Activated CD4-positive, alpha-beta T cell treated with anti-CD3 and anti-CD28 coated beads for 48 hours (primary cell): Measurements from ENCODE around the gene ATP1A4.
"Not testable (repeated sequence)": the region's sequence is repeated elsewhere in the genome, so short reads cannot be mapped to it uniquely, and the experiment has no call there.

Source experiments
- DNase-seq: peaks from one replicate; pipeline ENCODE4 v3.0.0-alpha.2; 2020

Gene ATP1A4

GRCh38 chr1:160151303-160151702, at the start of gene ATP1A4:
Gene ATP1A4 (plus strand): TSS chr1:160151603. CDS start chr1:160152041, 438 bp downstream.
- DNase-seq = no peak

DNA sequence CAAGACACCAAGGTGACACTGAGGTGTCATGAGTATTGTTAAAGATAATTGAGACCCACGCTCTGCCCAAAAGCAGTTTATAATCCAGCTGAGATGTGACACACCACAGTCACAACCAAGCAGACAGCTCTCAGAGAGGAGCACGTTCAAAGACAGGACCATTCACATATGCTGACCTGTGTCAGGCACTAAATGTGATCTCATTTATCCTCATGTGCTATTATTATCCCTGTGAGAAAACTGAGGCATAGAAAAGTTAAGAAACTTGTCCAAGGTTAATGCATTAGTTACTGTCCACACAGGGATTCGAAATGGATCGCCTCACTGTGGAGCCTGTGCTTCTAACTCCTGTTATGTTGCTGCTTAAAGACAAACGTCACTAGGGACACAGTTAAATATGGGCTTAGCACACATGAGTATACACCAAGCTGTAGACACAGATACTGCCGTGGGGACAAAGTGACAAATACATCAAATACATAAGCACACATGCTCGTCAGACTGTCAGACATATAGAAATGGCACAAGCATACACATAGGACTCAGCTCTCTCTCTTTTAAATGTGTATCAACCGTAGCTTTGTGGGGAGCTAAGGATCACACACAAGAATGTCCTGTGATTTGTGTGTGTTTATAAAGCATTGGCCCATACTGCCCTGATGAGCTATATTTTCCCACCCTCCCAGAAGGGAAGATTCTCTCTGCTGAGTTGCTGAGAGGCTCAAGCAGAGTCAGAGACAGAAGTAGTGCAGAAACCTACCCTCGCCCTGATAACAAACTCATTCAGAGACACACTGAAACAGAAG, 49.5 kb upstream of the ATP1A4 start:
- no peak for DNase-seq

- DNase-seq = no peak
Observed at GRCh38 chr1:160103658-160104408, 47.6 kb upstream of the ATP1A4 start.

DNA sequence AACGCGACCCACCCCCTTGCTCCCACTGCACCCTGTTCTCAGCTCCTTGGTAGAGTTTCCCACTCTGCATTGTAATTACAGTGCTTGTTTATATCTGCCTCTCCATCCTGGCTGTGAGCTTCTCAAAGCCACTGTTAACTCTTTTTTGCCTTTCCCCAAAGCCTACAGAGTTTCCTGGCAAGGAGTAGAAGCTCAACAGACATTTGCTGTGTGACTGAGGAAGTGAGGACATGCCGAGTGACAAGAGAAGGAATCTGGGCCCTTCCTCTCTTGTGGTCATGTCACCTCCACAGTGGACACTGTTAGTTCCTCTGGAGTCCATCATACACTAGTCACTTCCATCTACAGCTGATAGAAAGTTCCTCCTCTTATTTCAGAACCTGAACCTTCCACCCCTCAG, 46.9 kb upstream of the ATP1A4 start:
- DNase-seq = no peak

DNA sequence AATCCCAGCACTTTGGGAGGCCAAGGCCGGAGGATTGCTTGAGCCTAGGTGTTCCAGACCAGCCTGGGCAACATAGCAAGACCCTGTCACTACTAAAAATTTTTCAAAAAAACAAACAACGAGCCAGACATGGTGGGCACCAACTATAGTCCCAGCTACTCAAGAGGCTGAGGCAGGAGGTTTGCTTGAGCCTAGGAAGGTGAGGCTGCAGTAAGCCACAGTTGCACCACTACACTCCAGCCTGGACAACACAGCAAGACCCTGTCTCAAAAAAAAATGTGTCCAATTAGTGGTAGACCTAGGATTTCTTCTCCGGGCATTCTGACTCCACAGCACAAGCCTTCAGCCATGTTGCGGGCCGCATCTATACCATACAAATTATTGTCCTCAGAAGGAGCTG, 46.2 kb upstream of the ATP1A4 start:
- no peak for DNase-seq

- no peak for DNase-seq
Observed at GRCh38 chr1:160107512-160107911, 43.9 kb upstream of the ATP1A4 start.

- DNase-seq = peak; percentile 60
Observed at GRCh38 chr1:160108888-160109662, 42.3 kb upstream of the ATP1A4 start.

GRCh38 chr1:160109686-160110085, 41.7 kb upstream of the ATP1A4 start:
- DNase-seq = no peak

- not testable (repeated sequence) for DNase-seq
Observed at GRCh38 chr1:160111462-160111861, 39.9 kb upstream of the ATP1A4 start.

DNA sequence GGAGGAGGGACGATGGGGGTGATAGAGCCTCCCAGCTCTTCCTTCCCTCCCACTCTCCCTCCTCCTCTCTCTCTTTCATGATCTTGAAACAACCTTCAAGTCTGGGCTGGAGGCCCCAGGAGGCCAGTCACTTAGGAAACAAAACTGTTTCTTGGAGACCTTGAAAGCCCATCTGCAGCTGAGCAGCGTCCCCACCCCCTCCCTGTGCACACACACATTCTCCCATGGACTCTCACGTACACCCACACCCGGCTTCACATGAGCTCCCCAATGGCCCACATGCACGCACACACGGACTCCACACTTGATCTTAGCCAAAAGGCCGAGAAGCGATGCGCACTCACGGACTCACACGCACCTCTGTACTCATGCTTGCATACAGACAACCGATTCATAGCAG, 39.0 kb upstream of the ATP1A4 start:
- no peak for DNase-seq

DNA sequence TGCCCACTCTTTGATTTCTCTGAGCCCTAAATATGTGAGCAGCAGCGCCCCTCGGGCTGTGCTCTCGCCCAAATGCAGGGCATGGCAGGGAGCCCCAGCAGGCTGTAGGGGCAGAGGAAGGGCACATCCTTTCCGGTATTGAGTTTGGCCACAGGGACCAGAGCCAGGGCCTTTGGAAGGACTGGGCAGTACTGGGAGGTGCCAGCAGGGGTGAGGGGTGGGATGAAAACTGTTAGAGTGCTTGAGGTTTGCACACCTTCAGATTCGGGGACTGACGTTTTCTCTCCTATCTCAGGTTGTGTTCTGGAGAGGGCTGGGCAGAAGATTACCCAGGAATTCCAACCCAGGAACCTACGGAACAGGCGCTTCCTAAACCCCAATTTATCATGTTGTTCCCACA, 38.0 kb upstream of the ATP1A4 start:
- no peak for DNase-seq

DNA sequence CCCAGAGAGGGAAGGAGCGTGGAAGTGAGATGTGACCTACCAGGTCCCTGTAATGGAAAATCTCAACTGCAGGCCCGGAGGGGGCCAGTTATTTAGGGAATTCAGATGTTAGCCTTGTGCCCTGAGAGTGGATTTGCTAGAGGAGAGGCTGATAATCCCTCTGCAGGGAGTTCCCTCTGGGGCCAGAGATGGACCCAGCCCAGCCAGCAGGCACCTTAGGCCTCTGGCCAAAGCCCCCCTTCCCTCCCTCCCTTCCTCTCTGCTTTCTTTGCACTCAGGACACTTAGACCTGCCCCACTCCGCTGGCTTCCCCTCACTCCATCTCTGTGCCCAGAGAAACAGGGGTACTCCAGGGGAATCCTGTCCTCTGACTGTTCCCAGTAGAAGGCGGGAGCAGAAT, 37.3 kb upstream of the ATP1A4 start:
- DNase-seq = no peak

GRCh38 chr1:160115545-160116282, 35.7 kb upstream of the ATP1A4 start, which contains the start of gene ATP1A2:
Gene ATP1A2 (plus strand): TSS chr1:160115759. CDS start chr1:160115862, 103 bp downstream.
- no peak for DNase-seq

GRCh38 chr1:160116283-160117147, 34.9 kb upstream of the ATP1A4 start:
- no peak for DNase-seq

GRCh38 chr1:160117300-160117699, 34.1 kb upstream of the ATP1A4 start:
- DNase-seq = no peak

- DNase-seq = no peak
Observed at GRCh38 chr1:160117709-160118183, 33.7 kb upstream of the ATP1A4 start.

DNA sequence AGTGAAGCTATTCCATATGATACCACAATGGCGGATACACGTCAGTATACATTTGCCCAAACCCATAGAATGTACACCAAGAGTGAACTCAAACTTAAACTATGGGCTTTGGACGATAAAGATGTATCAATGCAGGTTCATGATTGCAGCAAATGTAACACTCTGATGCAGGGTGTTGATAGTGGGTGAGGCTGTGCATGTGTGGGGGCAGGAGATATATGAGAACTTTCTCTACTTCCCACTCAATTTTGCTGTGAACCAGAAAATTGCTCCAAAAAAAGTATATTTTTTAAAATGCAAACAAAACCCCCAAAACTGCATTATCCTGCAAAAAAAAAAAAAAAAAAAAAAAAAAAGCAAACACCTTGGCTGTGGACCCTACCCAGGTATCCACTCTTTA, 32.5 kb upstream of the ATP1A4 start:
- no peak for DNase-seq

GRCh38 chr1:160120797-160121196, 30.6 kb upstream of the ATP1A4 start:
- no peak for DNase-seq

GRCh38 chr1:160121388-160121787, 30.0 kb upstream of the ATP1A4 start:
- no peak for DNase-seq

GRCh38 chr1:160122978-160123495, 28.4 kb upstream of the ATP1A4 start:
- no peak for DNase-seq

GRCh38 chr1:160123726-160124125, 27.7 kb upstream of the ATP1A4 start:
- no peak for DNase-seq
